Activated CD4-positive, alpha-beta T cell treated with anti-CD3 and anti-CD28 coated beads, Interleukin-2, amount 10 ng/mL, durations not matched to agents 7 days and 5 days (primary cell): ENCODE measurements around the gene SCO2. TPM values are rescaled to one million over a fixed set of nuclear protein-coding genes. Genes with fewer than 3 reads are reported as not detected.
"Not testable (repeated sequence)": the region's sequence is repeated elsewhere in the genome, so short reads cannot be mapped to it uniquely, and the experiment has no call there.

Experiments
- CTCF ChIA-PET: fragments of 350-600 bp; sonication (Branson Sonifier 250); formaldehyde crosslinking; loops from one replicate; lab custom pipeline; 2021; ENCODE audit warnings: antibody characterized with exemption; lab: Charles Lee
- POLR2A ChIA-PET: fragments of 350-600 bp; sonication (Branson Sonifier 250); formaldehyde crosslinking; loops from one replicate; lab custom pipeline; 2021; ENCODE audit warnings: antibody characterized with exemption; lab: Charles Lee
- DNase-seq: peaks from one replicate; pipeline ENCODE4 v3.0.0-alpha.2; 2020
- H3K27ac Mint-ChIP-seq: one replicate; pipeline ENCODE4 v1.8.0; 2021; ENCODE audit warnings: mild to moderate bottlenecking, moderate library complexity, mixed read lengths
- H3K27me3 Mint-ChIP-seq: one replicate; pipeline ENCODE4 v1.8.0; 2021; ENCODE audit warnings: mixed read lengths
- H3K36me3 Mint-ChIP-seq: one replicate; pipeline ENCODE4 v1.8.0; 2021; ENCODE audit warnings: low read depth, mixed read lengths
- H3K4me1 Mint-ChIP-seq: one replicate; pipeline ENCODE4 v1.8.0; 2021; ENCODE audit warnings: mixed read lengths
- H3K4me3 Mint-ChIP-seq: one replicate; pipeline ENCODE4 v1.8.0; 2021; ENCODE audit warnings: mild to moderate bottlenecking, moderate library complexity, mixed read lengths
- H3K9me3 Mint-ChIP-seq: one replicate; pipeline ENCODE4 v1.8.0; 2021; ENCODE audit warnings: mixed read lengths
- total RNA-seq, 2 experiments: library from RNA; stranded (reverse); gene quantifications; one replicate each; pipeline ENCODE4 v1.2.3, GENCODE V29; 2021

SCO2 gene
- total RNA-seq, 2 experiments from 2014 or later, result 2.8 to 10.5 TPM

DNA sequence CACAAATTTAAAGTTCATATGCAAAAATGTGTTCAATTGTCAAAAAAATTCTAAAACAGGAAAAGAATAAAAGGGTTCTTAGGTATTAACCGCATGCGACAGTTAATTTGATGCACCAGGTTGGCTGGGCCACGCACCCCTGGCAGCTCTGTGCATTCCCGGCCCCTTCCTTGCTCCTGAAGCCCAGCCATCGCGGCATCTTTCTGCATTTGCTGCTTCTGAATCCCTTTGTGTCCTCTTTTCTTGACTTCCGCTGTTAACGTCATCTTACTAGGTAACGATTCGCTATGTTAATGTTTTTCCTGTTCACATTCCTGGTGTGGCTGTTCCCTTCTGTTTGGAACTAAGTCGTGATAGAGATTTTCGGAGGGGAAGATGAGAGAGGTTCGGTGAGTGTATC, 12.4 kb upstream of the SCO2 start:
- peaks cover 80% of the 10 kb centered on the region for H3K4me1 Mint-ChIP-seq
- H3K36me3 Mint-ChIP-seq, result peaks cover 31% of the 10 kb centered on the region
- H3K4me3 Mint-ChIP-seq, result no peak overlapping the region
- H3K27ac Mint-ChIP-seq, result no peak overlapping the region
- ChIA-PET CTCF (interaction anchor here (6.0 to 8.1 kb wide), 2 partner anchors 12 to 26 kb away, joined by 45 to 63 read pairs; partner anchors contain the start of genes SCO2 and SYCE3), POLR2A (no interaction called here)
- DNase-seq, result no peak
- H3K9me3 Mint-ChIP-seq, result peaks cover 3% of the 10 kb centered on the region
- H3K27me3 Mint-ChIP-seq, result no peaks in the 10 kb centered on the region

- Mint-ChIP-seq H3K9me3 (peaks cover 3% of the 10 kb centered on the region), H3K27ac (peak overlapping the region; percentile 94), H3K27me3 (no peaks in the 10 kb centered on the region), H3K4me1 (peaks cover 68% of the 10 kb centered on the region), H3K4me3 (no peak overlapping the region), H3K36me3 (peaks cover 26% of the 10 kb centered on the region)
- ChIA-PET POLR2A (interaction anchor here (1.4 kb wide), 1 partner anchor 27 kb away, joined by 4 read pairs; the partner anchor contains the start of gene SYCE3), CTCF (interaction anchor here (1.8 to 8.1 kb wide), 3 partner anchors 9 to 27 kb away, joined by 9 to 63 read pairs (median 45); partner anchors contain the start of genes KLHDC7B, SCO2 and SYCE3)
- DNase-seq, result no peak
Measured at GRCh38 chr22:50536226-50536625, 10.8 kb upstream of the SCO2 start.

DNA sequence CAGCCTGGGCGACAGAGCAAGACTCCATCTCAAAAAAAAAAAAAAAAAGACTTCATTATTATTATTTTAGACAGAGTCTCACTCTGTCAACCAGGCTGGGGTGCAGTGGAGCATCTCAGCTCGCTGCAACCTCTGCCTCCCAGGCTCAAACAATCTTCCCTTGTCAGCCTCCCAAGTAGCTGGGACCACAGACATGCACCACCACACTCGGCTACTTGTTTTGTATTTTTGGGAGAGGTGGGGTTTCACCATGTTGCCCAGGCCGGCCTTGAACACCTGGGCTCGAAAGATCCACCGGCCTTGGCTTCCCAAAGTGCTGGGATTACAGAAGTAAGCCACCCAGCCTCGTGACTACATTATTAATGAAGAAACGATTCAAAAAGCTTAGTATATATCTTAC, 9.7 kb upstream of the SCO2 start:
- POLR2A ChIA-PET, result interaction anchor here (0.6 to 1.4 kb wide), 2 partner anchors 22 to 28 kb away, joined by 4 to 5 read pairs; partner anchors contain the start of gene SYCE3
- H3K4me1 Mint-ChIP-seq, result peaks cover 58% of the 10 kb centered on the region
- DNase-seq, result no peak
- no peak overlapping the region for H3K4me3 Mint-ChIP-seq
- no peaks in the 10 kb centered on the region for H3K9me3 Mint-ChIP-seq
- CTCF ChIA-PET, result interaction anchor here (0.6 to 8.1 kb wide), 6 partner anchors 9 to 909 kb away, joined by 3 to 63 read pairs (median 4); partner anchors contain the start of genes KLHDC7B, SCO2 and SYCE3
- peaks cover 24% of the 10 kb centered on the region for H3K36me3 Mint-ChIP-seq
- no peaks in the 10 kb centered on the region for H3K27me3 Mint-ChIP-seq
- H3K27ac Mint-ChIP-seq, result peak overlapping the region; percentile 72

- CTCF ChIA-PET, result interaction anchor here (0.6 to 8.1 kb wide), 5 partner anchors 8 to 87 kb away, joined by 3 to 63 read pairs (median 4); partner anchors contain the start of genes KLHDC7B and SCO2
- peaks cover 49% of the 10 kb centered on the region for H3K4me1 Mint-ChIP-seq
- H3K27ac Mint-ChIP-seq, result peak overlapping the region; percentile 100
- DNase-seq, POLR2A ChIA-PET, H3K9me3 Mint-ChIP-seq, H3K27me3 Mint-ChIP-seq: not testable (repeated sequence)
- peaks cover 26% of the 10 kb centered on the region for H3K36me3 Mint-ChIP-seq
- H3K4me3 Mint-ChIP-seq, result peak overlapping the region; percentile 96
Measured at GRCh38 chr22:50533856-50534711, 8.7 kb upstream of the SCO2 start.

GRCh38 chr22:50532824-50533796, 7.7 kb upstream of the SCO2 start:
- CTCF ChIA-PET, result interaction anchor here (0.6 to 0.7 kb wide), 2 partner anchors 48 to 87 kb away, joined by 3 to 4 read pairs; no protein-coding TSS in a partner anchor
- H3K27ac Mint-ChIP-seq, result peak overlapping the region; percentile 100
- H3K4me1 Mint-ChIP-seq, result peaks cover 52% of the 10 kb centered on the region
- no peaks in the 10 kb centered on the region for H3K27me3 Mint-ChIP-seq
- peak overlapping the region; percentile 96 for H3K4me3 Mint-ChIP-seq
- H3K9me3 Mint-ChIP-seq, result no peaks in the 10 kb centered on the region
- POLR2A ChIA-PET, result interaction anchor here (1.7 kb wide), 1 partner anchor 15 kb away, joined by 6 read pairs; no protein-coding TSS in a partner anchor
- DNase-seq, result no peak
- H3K36me3 Mint-ChIP-seq, result peaks cover 27% of the 10 kb centered on the region

DNA sequence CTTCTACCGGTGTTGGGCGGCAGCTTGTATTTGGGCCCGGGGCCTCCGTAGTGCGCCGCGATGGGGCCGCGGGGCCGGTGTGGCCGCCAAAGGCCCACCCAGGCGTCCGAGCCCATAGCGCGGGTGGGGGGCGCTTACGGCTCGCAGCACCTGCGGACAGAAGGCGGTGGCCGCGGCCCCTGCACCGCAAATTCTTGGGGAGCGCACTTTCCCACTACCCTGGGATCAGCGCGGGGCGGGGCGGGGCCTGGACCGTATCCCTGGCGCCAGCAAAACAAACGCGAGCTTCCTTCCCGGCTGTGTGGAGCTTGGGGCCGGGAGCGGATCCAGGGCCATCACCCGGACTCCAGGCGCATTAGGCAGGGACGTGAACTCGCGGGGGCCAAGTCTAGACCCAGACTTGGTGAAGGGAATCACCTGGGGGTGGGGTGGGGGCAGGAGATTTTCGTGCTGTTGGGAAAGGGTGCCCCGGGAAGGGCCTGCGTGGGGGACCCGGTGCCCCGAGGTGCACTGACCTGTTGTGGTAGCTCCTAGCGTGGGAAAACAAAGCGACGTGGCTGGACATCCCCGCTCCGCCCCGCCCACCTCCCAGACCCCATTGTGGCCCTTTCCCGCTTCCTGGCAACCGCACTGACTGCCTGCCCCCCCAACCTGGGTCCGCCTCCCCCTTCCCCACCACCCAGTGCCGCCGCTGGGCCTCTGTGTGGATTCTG, 6.7 kb upstream of the SCO2 start:
- POLR2A ChIA-PET, result interaction anchor here (1.7 kb wide), 1 partner anchor 16 kb away, joined by 6 read pairs; no protein-coding TSS in a partner anchor

DNA sequence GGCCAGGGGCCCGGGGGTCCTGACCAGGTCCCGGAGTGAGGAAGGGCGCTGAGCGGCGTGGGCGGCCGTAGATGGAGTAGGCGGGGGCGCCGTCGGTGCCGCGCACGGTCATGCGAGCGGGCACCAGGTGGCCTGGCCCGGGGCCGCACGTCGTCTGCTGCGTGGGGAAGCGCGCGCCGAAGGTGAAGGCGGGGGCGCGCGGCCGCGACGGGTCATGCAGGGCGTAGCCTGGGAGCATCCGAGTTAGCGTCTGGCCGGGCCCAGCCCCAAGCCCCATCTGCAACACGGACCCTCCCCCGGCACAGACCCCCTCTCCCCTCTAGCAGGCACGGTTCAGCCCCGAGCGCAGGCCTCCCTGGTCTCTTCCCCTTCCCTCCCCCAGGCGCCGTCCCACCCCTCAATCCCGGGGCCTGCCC, 6.2 kb upstream of the SCO2 start:
- peak overlapping the region; percentile 96 for H3K4me3 Mint-ChIP-seq
- peaks cover 39% of the 10 kb centered on the region for H3K36me3 Mint-ChIP-seq
- DNase-seq, result peak; percentile 79
- H3K27me3 Mint-ChIP-seq, result no peaks in the 10 kb centered on the region
- peak overlapping the region; percentile 100 for H3K27ac Mint-ChIP-seq
- ChIA-PET POLR2A (interaction anchor here (1.7 kb wide), 1 partner anchor 17 kb away, joined by 6 read pairs; no protein-coding TSS in a partner anchor), CTCF (interaction anchor here (0.8 kb wide), 1 partner anchor 32 kb away, joined by 3 read pairs; no protein-coding TSS in a partner anchor)
- peaks cover 59% of the 10 kb centered on the region for H3K4me1 Mint-ChIP-seq
- no peaks in the 10 kb centered on the region for H3K9me3 Mint-ChIP-seq

More for the DNA sequence above, 6.7 kb upstream of the SCO2 start:
- CTCF ChIA-PET, result interaction anchor here (0.8 kb wide), 1 partner anchor 31 kb away, joined by 3 read pairs; no protein-coding TSS in a partner anchor
- Mint-ChIP-seq H3K27ac (peak overlapping the region; percentile 100), H3K36me3 (peaks cover 36% of the 10 kb centered on the region), H3K4me3 (peak overlapping the region; percentile 96), H3K9me3 (no peaks in the 10 kb centered on the region), H3K27me3 (no peaks in the 10 kb centered on the region), H3K4me1 (peaks cover 60% of the 10 kb centered on the region)
- DNase-seq, result peak; percentile 38

GRCh38 chr22:50530877-50531545, 5.6 kb upstream of the SCO2 start:
- peaks cover 36% of the 10 kb centered on the region for H3K36me3 Mint-ChIP-seq
- H3K27me3 Mint-ChIP-seq, result no peaks in the 10 kb centered on the region
- H3K4me3 Mint-ChIP-seq, result peak overlapping the region; percentile 96
- CTCF ChIA-PET, result no interaction called here
- H3K9me3 Mint-ChIP-seq, result no peaks in the 10 kb centered on the region
- POLR2A ChIA-PET, result no interaction called here
- DNase-seq, result peak; percentile 89
- peak overlapping the region; percentile 100 for H3K27ac Mint-ChIP-seq
- H3K4me1 Mint-ChIP-seq, result peaks cover 53% of the 10 kb centered on the region

- H3K9me3 Mint-ChIP-seq, result no peaks in the 10 kb centered on the region
- H3K36me3 Mint-ChIP-seq, result peaks cover 36% of the 10 kb centered on the region
- peak overlapping the region; percentile 100 for H3K27ac Mint-ChIP-seq
- peak overlapping the region; percentile 96 for H3K4me3 Mint-ChIP-seq
- DNase-seq, result no peak
- ChIA-PET CTCF (no interaction called here), POLR2A (no interaction called here)
- H3K27me3 Mint-ChIP-seq, result no peaks in the 10 kb centered on the region
- H3K4me1 Mint-ChIP-seq, result peaks cover 50% of the 10 kb centered on the region
Measured at GRCh38 chr22:50530580-50530876, 5.1 kb upstream of the SCO2 start.

DNA sequence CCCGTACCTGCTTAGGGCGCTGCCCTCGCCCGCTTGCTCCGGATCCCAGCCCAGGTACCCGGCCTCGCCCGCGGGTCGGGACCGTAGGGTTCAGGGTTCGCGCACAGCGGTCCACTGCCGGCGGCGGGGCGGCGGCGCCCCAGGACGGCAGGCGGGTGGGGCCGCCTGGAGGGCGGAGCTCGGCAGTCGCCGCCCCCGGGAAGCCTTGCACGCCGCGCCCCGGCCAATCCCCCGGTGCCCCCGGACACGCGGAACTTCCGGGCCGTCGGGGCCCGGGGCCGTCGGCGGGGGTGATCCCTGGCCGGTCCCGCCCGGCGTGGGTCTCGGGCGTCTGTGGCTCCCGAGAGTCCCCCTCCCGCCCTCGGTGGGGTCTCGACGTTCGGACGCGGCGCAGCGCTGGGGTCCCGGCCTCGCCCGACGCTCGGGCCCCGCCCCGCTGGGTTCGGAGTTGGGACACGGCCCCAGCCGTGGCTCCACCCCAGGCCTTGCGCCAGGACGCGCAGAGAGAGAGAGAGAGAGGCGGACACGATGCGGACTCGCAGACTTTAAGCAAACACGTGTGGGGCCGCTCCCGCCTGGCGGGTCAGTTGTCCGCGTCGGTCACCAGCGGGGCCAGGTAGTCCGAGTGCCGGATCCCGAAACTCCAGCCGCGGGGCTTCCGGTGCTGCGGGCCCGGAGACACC, 4.6 kb upstream of the SCO2 start, which contains the start of gene TYMP:
Gene TYMP (minus strand): TSS at position 116 of the 683 bp plus-strand sequence. CDS start 303 bp downstream, outside the sequence.
- Mint-ChIP-seq H3K27ac (peak within 1 kb of the TSS; percentile 100), H3K36me3 (peaks cover 34% of the 10 kb centered on the region), H3K4me3 (peak within 1 kb of the TSS; percentile 96)

More for the DNA sequence above, 4.6 kb upstream of the SCO2 start, which contains the start of gene TYMP:
- peak; percentile 78 for DNase-seq
- ChIA-PET POLR2A (interaction anchor here (0.6 to 1.0 kb wide), 5 partner anchors 10 to 91 kb away, joined by 3 to 10 read pairs (median 3); no protein-coding TSS in a partner anchor), CTCF (interaction anchor here (0.7 to 5.8 kb wide), 5 partner anchors 15 to 92 kb away, joined by 3 to 74 read pairs (median 4); partner anchors contain the start of genes KLHDC7B and SYCE3)
- Mint-ChIP-seq H3K9me3 (no peaks in the 10 kb centered on the region), H3K27me3 (no peaks in the 10 kb centered on the region), H3K4me1 (peaks cover 47% of the 10 kb centered on the region)
